ENCODE measurements around the gene GDAP2. TPM values are rescaled to one million over a fixed set of nuclear protein-coding genes. Genes with fewer than 3 reads are reported as not detected.

Gene GDAP2
- polyA plus RNA-seq, 2 donors, result 2.5 to 4.3 TPM

GRCh38 chr1:117911051-117911450 is 18.4 kb downstream of the GDAP2 start:
- H3K9me3 ChIP-seq (ENCODE audit: control insufficient read depth in 2 of 2, insufficient read depth in 1 of 2, low read depth in 1 of 2, low read length in 1 of 2), result no peaks in the 10 kb centered on the region
- H3K4me1 ChIP-seq (ENCODE audit: control insufficient read depth in 2 of 2, insufficient read depth in 2 of 2, low read length in 1 of 2), result no peaks in the 10 kb centered on the region
- H3K27ac ChIP-seq (ENCODE audit: low read depth in 2 of 2, low read length in 1 of 2), result no peak overlapping the region
- no peaks in the 10 kb centered on the region for H3K27me3 ChIP-seq (ENCODE audit: control insufficient read depth in 1 of 2, insufficient read depth in 2 of 2, low read length in 2 of 2)
- H3K4me3 ChIP-seq (ENCODE audit: low read depth in 1 of 2, low read length in 2 of 2), result no peak overlapping the region
- peaks cover under 1 to 2% of the 10 kb centered on the region in 2 donors for H3K36me3 ChIP-seq (ENCODE audit: control insufficient read depth in 2 of 2, insufficient read depth in 2 of 2, low read length in 1 of 2)

- Histone ChIP-seq H3K27ac (ENCODE audit: low read depth in 2 of 2, low read length in 1 of 2) (no peak overlapping the region), H3K4me1 (ENCODE audit: control insufficient read depth in 2 of 2, insufficient read depth in 2 of 2, low read length in 1 of 2) (no peaks in the 10 kb centered on the region), H3K36me3 (ENCODE audit: control insufficient read depth in 2 of 2, insufficient read depth in 2 of 2, low read length in 1 of 2) (peaks cover 3 to 6% of the 10 kb centered on the region in 2 donors), H3K4me3 (ENCODE audit: low read depth in 1 of 2, low read length in 2 of 2) (no peak overlapping the region), H3K27me3 (ENCODE audit: control insufficient read depth in 1 of 2, insufficient read depth in 2 of 2, low read length in 2 of 2) (no peaks in the 10 kb centered on the region), H3K9me3 (ENCODE audit: control insufficient read depth in 2 of 2, insufficient read depth in 1 of 2, low read depth in 1 of 2, low read length in 1 of 2) (no peaks in the 10 kb centered on the region)
- WGBS, 2 donors, result 90 to 96% methylated on average over 2 of the region's 2 CpGs
Observed at GRCh38 chr1:117905019-117905418, 24.4 kb downstream of the GDAP2 start.

GRCh38 chr1:117904485-117904884 is 24.9 kb downstream of the GDAP2 start:
- WGBS, 2 donors, result 92 to 95% methylated on average over 3 of the region's 3 CpGs
- Histone ChIP-seq H3K4me1 (ENCODE audit: control insufficient read depth in 2 of 2, insufficient read depth in 2 of 2, low read length in 1 of 2) (no peaks in the 10 kb centered on the region), H3K36me3 (ENCODE audit: control insufficient read depth in 2 of 2, insufficient read depth in 2 of 2, low read length in 1 of 2) (peaks cover 3 to 6% of the 10 kb centered on the region in 2 donors), H3K27me3 (ENCODE audit: control insufficient read depth in 1 of 2, insufficient read depth in 2 of 2, low read length in 2 of 2) (no peaks in the 10 kb centered on the region), H3K27ac (ENCODE audit: low read depth in 2 of 2, low read length in 1 of 2) (no peak overlapping the region), H3K9me3 (ENCODE audit: control insufficient read depth in 2 of 2, insufficient read depth in 1 of 2, low read depth in 1 of 2, low read length in 1 of 2) (no peaks in the 10 kb centered on the region), H3K4me3 (ENCODE audit: low read depth in 1 of 2, low read length in 2 of 2) (no peak overlapping the region)

- WGBS, 2 donors, result 79 to 93% methylated on average over 4 of the region's 4 CpGs
- Histone ChIP-seq H3K4me1 (ENCODE audit: control insufficient read depth in 2 of 2, insufficient read depth in 2 of 2, low read length in 1 of 2) (no peaks in the 10 kb centered on the region), H3K9me3 (ENCODE audit: control insufficient read depth in 2 of 2, insufficient read depth in 1 of 2, low read depth in 1 of 2, low read length in 1 of 2) (no peaks in the 10 kb centered on the region), H3K36me3 (ENCODE audit: control insufficient read depth in 2 of 2, insufficient read depth in 2 of 2, low read length in 1 of 2) (peaks cover 3 to 8% of the 10 kb centered on the region in 2 donors), H3K4me3 (ENCODE audit: low read depth in 1 of 2, low read length in 2 of 2) (no peak overlapping the region), H3K27me3 (ENCODE audit: control insufficient read depth in 1 of 2, insufficient read depth in 2 of 2, low read length in 2 of 2) (no peaks in the 10 kb centered on the region), H3K27ac (ENCODE audit: low read depth in 2 of 2, low read length in 1 of 2) (no peak overlapping the region)
Observed at GRCh38 chr1:117902944-117903343, 26.5 kb downstream of the GDAP2 start.

- peaks cover 3 to 8% of the 10 kb centered on the region in 2 donors for H3K36me3 ChIP-seq (ENCODE audit: control insufficient read depth in 2 of 2, insufficient read depth in 2 of 2, low read length in 1 of 2)
Observed at GRCh38 chr1:117899801-117900200, 29.6 kb downstream of the GDAP2 start.

GRCh38 chr1:117897551-117897950 is 31.9 kb downstream of the GDAP2 start:
- no peaks in the 10 kb centered on the region for H3K9me3 ChIP-seq (ENCODE audit: control insufficient read depth in 2 of 2, insufficient read depth in 1 of 2, low read depth in 1 of 2, low read length in 1 of 2)

More at GRCh38 chr1:117899801-117900200, 29.6 kb downstream of the GDAP2 start:
- Histone ChIP-seq H3K27ac (ENCODE audit: low read depth in 2 of 2, low read length in 1 of 2) (no peak overlapping the region), H3K4me1 (ENCODE audit: control insufficient read depth in 2 of 2, insufficient read depth in 2 of 2, low read length in 1 of 2) (no peaks in the 10 kb centered on the region), H3K4me3 (ENCODE audit: low read depth in 1 of 2, low read length in 2 of 2) (no peak overlapping the region), H3K9me3 (ENCODE audit: control insufficient read depth in 2 of 2, insufficient read depth in 1 of 2, low read depth in 1 of 2, low read length in 1 of 2) (no peaks in the 10 kb centered on the region), H3K27me3 (ENCODE audit: control insufficient read depth in 1 of 2, insufficient read depth in 2 of 2, low read length in 2 of 2) (no peaks in the 10 kb centered on the region)
- WGBS, 2 donors, result 90 to 97% methylated on average over 1 of the region's 1 CpG

GRCh38 chr1:117895482-117896114 is 33.8 kb downstream of the GDAP2 start:
- H3K9me3 ChIP-seq (ENCODE audit: control insufficient read depth in 2 of 2, insufficient read depth in 1 of 2, low read depth in 1 of 2, low read length in 1 of 2), result no peaks in the 10 kb centered on the region
- H3K27ac ChIP-seq (ENCODE audit: low read depth in 2 of 2, low read length in 1 of 2), result no peak overlapping the region
- H3K4me1 ChIP-seq (ENCODE audit: control insufficient read depth in 2 of 2, insufficient read depth in 2 of 2, low read length in 1 of 2), result no peaks in the 10 kb centered on the region
- WGBS, 2 donors, result 17% methylated on average over 4 of the region's 4 CpGs
- H3K4me3 ChIP-seq (ENCODE audit: low read depth in 1 of 2, low read length in 2 of 2), result no peak overlapping the region
- no peaks in the 10 kb centered on the region for H3K27me3 ChIP-seq (ENCODE audit: control insufficient read depth in 1 of 2, insufficient read depth in 2 of 2, low read length in 2 of 2)
- H3K36me3 ChIP-seq (ENCODE audit: control insufficient read depth in 2 of 2, insufficient read depth in 2 of 2, low read length in 1 of 2), result peaks cover 0 to 5% of the 10 kb centered on the region in 2 donors

More at GRCh38 chr1:117897551-117897950, 31.9 kb downstream of the GDAP2 start:
- 45 to 49% methylated on average over 4 of the region's 4 CpGs for WGBS, 2 donors
- Histone ChIP-seq H3K4me1 (ENCODE audit: control insufficient read depth in 2 of 2, insufficient read depth in 2 of 2, low read length in 1 of 2) (no peaks in the 10 kb centered on the region), H3K36me3 (ENCODE audit: control insufficient read depth in 2 of 2, insufficient read depth in 2 of 2, low read length in 1 of 2) (peaks cover 0 to 5% of the 10 kb centered on the region in 2 donors), H3K27ac (ENCODE audit: low read depth in 2 of 2, low read length in 1 of 2) (no peak overlapping the region), H3K27me3 (ENCODE audit: control insufficient read depth in 1 of 2, insufficient read depth in 2 of 2, low read length in 2 of 2) (no peaks in the 10 kb centered on the region), H3K4me3 (ENCODE audit: low read depth in 1 of 2, low read length in 2 of 2) (no peak overlapping the region)

GRCh38 chr1:117894078-117894477 is 35.3 kb downstream of the GDAP2 start:
- Histone ChIP-seq H3K9me3 (ENCODE audit: control insufficient read depth in 2 of 2, insufficient read depth in 1 of 2, low read depth in 1 of 2, low read length in 1 of 2) (no peaks in the 10 kb centered on the region), H3K4me3 (ENCODE audit: low read depth in 1 of 2, low read length in 2 of 2) (no peak overlapping the region), H3K27me3 (ENCODE audit: control insufficient read depth in 1 of 2, insufficient read depth in 2 of 2, low read length in 2 of 2) (no peaks in the 10 kb centered on the region), H3K4me1 (ENCODE audit: control insufficient read depth in 2 of 2, insufficient read depth in 2 of 2, low read length in 1 of 2) (no peaks in the 10 kb centered on the region), H3K36me3 (ENCODE audit: control insufficient read depth in 2 of 2, insufficient read depth in 2 of 2, low read length in 1 of 2) (peaks cover 0 to 3% of the 10 kb centered on the region in 2 donors), H3K27ac (ENCODE audit: low read depth in 2 of 2, low read length in 1 of 2) (no peak overlapping the region)
- WGBS, 2 donors, result 89 to 93% methylated on average over 1 of the region's 1 CpG

GRCh38 chr1:117892512-117892911 is 36.9 kb downstream of the GDAP2 start:
- H3K9me3 ChIP-seq (ENCODE audit: control insufficient read depth in 2 of 2, insufficient read depth in 1 of 2, low read depth in 1 of 2, low read length in 1 of 2), result no peaks in the 10 kb centered on the region
- no peaks in the 10 kb centered on the region for H3K27me3 ChIP-seq (ENCODE audit: control insufficient read depth in 1 of 2, insufficient read depth in 2 of 2, low read length in 2 of 2)
- H3K36me3 ChIP-seq (ENCODE audit: control insufficient read depth in 2 of 2, insufficient read depth in 2 of 2, low read length in 1 of 2), result peaks cover 0 to 3% of the 10 kb centered on the region in 2 donors
- H3K4me1 ChIP-seq (ENCODE audit: control insufficient read depth in 2 of 2, insufficient read depth in 2 of 2, low read length in 1 of 2), result no peaks in the 10 kb centered on the region
- H3K4me3 ChIP-seq (ENCODE audit: low read depth in 1 of 2, low read length in 2 of 2), result no peak overlapping the region
- no peak overlapping the region for H3K27ac ChIP-seq (ENCODE audit: low read depth in 2 of 2, low read length in 1 of 2)
- WGBS, 2 donors, result 80 to 92% methylated on average over 2 of the region's 2 CpGs

GRCh38 chr1:117890452-117890851 is 39.0 kb downstream of the GDAP2 start:
- Histone ChIP-seq H3K27me3 (ENCODE audit: control insufficient read depth in 1 of 2, insufficient read depth in 2 of 2, low read length in 2 of 2) (no peaks in the 10 kb centered on the region), H3K9me3 (ENCODE audit: control insufficient read depth in 2 of 2, insufficient read depth in 1 of 2, low read depth in 1 of 2, low read length in 1 of 2) (no peaks in the 10 kb centered on the region), H3K27ac (ENCODE audit: low read depth in 2 of 2, low read length in 1 of 2) (no peak overlapping the region), H3K36me3 (ENCODE audit: control insufficient read depth in 2 of 2, insufficient read depth in 2 of 2, low read length in 1 of 2) (no peaks in the 10 kb centered on the region), H3K4me1 (ENCODE audit: control insufficient read depth in 2 of 2, insufficient read depth in 2 of 2, low read length in 1 of 2) (no peaks in the 10 kb centered on the region), H3K4me3 (ENCODE audit: low read depth in 1 of 2, low read length in 2 of 2) (no peak overlapping the region)
- WGBS, 2 donors, result 81 to 96% methylated on average over 2 of the region's 2 CpGs
